OCI-LY1 (cell line): Measurements from ENCODE around the gene CASP9.
"Not testable (repeated sequence)": the region's sequence is repeated elsewhere in the genome, so short reads cannot be mapped to it uniquely, and the experiment has no call there.

Experiments
- H2AFZ ChIP-seq: fragments of 200-600 bp; sonication (generic), shearing (Covaris generic); 2 replicates; pipeline ENCODE4 v1.6.0; 2014; ENCODE audit warnings: antibody characterized with exemption, mild to moderate bottlenecking, low read length
- H3F3A ChIP-seq: fragments of 200-600 bp; sonication (generic), shearing (Covaris generic); 2 replicates; pipeline ENCODE4 v1.6.0; 2014; ENCODE audit warnings: mild to moderate bottlenecking, antibody characterized with exemption, low read length, moderate library complexity; ENCODE audit not compliant: insufficient read depth
- H3K27ac ChIP-seq: fragments of 200-600 bp; sonication (generic); 2 replicates; pipeline ENCODE4 v1.5.1; 2014; ENCODE audit warnings: low read length, mixed run types, mild to moderate bottlenecking, low read depth; ENCODE audit not compliant: poor library complexity, severe bottlenecking
- H3K27me3 ChIP-seq: fragments of 200-600 bp; sonication (generic); 2 replicates; pipeline ENCODE4 v1.6.0; 2014; ENCODE audit warnings: antibody characterized with exemption, mild to moderate bottlenecking, low read length, moderate library complexity; ENCODE audit not compliant: insufficient read depth
- H3K36me3 ChIP-seq: fragments of 200-600 bp; sonication (generic); 2 replicates; pipeline ENCODE4 v1.6.1; 2014; ENCODE audit warnings: mild to moderate bottlenecking, antibody characterized with exemption, low read length, moderate library complexity, mixed read lengths; ENCODE audit not compliant: insufficient read depth
- H3K4me1 ChIP-seq: fragments of 200-600 bp; sonication (generic); 2 replicates; pipeline ENCODE4 v1.5.1; 2014; ENCODE audit warnings: mild to moderate bottlenecking, low read length, moderate library complexity; ENCODE audit not compliant: insufficient read depth, severe bottlenecking
- H3K4me2 ChIP-seq: fragments of 200-600 bp; sonication (generic), shearing (Covaris generic); 2 replicates; pipeline ENCODE4 v1.6.1; 2014; ENCODE audit warnings: low read length
- H3K4me3 ChIP-seq: fragments of 200-600 bp; sonication (generic); 2 replicates; pipeline ENCODE4 v1.5.1; 2014; ENCODE audit warnings: low read length, low read depth, mild to moderate bottlenecking, mixed read lengths; ENCODE audit not compliant: poor library complexity, severe bottlenecking
- H3K79me2 ChIP-seq: fragments of 200-600 bp; shearing (Covaris generic); 2 replicates; pipeline ENCODE4 v1.6.1; 2016; ENCODE audit warnings: mixed run types, low read length, mixed read lengths; ENCODE audit not compliant: insufficient read depth
- H3K9ac ChIP-seq: fragments of 200-600 bp; sonication (generic), shearing (Covaris generic); 2 replicates; pipeline ENCODE4 v1.6.1; 2014; ENCODE audit warnings: mild to moderate bottlenecking, low read length, mixed read lengths
- H3K9me2 ChIP-seq: fragments of 200-600 bp; sonication (generic), shearing (Covaris generic); 2 replicates; pipeline ENCODE4 v1.6.1; 2014; ENCODE audit warnings: low read depth, mild to moderate bottlenecking, low read length, mixed read lengths
- H3K9me3 ChIP-seq: fragments of 200-600 bp; shearing (Covaris generic); 2 replicates; pipeline ENCODE4 v1.6.1; 2014; ENCODE audit warnings: low read length, mixed read lengths
- H4K20me1 ChIP-seq: fragments of 200-600 bp; sonication (generic), shearing (Covaris generic); 2 replicates; pipeline ENCODE4 v1.6.0; 2016; ENCODE audit warnings: mild to moderate bottlenecking, low read length; ENCODE audit not compliant: insufficient read depth
- EZH2 ChIP-seq: fragments of 200-600 bp; sonication (generic), shearing (Covaris generic); IDR thresholded peaks from 2 replicates; pipeline ENCODE4 v1.8.0; 2017; ENCODE audit warnings: borderline replicate concordance, mixed run types, mild to moderate bottlenecking, antibody characterized with exemption, low read length, moderate library complexity, mixed read lengths
- TF ChIP-seq, protein P1 (sequence below): fragments of 200-600 bp; sonication (generic), shearing (Covaris generic); IDR thresholded peaks from 2 replicates; pipeline ENCODE4 v1.5.1; 2017; ENCODE audit warnings: mild to moderate bottlenecking, antibody characterized with exemption, low read length, moderate library complexity, mixed read lengths

CASP9 gene

GRCh38 chr1:15522551-15522950 lies 1.5 kb downstream of the CASP9 start:
- no peak overlapping the region for H3K4me3 ChIP-seq
- H3K9me2 ChIP-seq: no peaks in the 10 kb centered on the region
- H4K20me1 ChIP-seq: no peaks in the 10 kb centered on the region
- no peak overlapping the region for H3K27ac ChIP-seq
- H3K36me3 ChIP-seq: no peaks in the 10 kb centered on the region
- no peak overlapping the region for H2AFZ ChIP-seq
- peaks cover 3% of the 10 kb centered on the region; the same call in 1 of the 2 replicates for H3K79me2 ChIP-seq
- H3K9ac ChIP-seq: no peak overlapping the region
- H3K27me3 ChIP-seq: no peaks in the 10 kb centered on the region
- no peaks in the 10 kb centered on the region for H3F3A ChIP-seq
- H3K4me1 ChIP-seq: peaks cover 22% of the 10 kb centered on the region
- no peaks in the 10 kb centered on the region for H3K9me3 ChIP-seq
- TF ChIP-seq EZH2: no peak
- TF ChIP-seq, protein P1, sequence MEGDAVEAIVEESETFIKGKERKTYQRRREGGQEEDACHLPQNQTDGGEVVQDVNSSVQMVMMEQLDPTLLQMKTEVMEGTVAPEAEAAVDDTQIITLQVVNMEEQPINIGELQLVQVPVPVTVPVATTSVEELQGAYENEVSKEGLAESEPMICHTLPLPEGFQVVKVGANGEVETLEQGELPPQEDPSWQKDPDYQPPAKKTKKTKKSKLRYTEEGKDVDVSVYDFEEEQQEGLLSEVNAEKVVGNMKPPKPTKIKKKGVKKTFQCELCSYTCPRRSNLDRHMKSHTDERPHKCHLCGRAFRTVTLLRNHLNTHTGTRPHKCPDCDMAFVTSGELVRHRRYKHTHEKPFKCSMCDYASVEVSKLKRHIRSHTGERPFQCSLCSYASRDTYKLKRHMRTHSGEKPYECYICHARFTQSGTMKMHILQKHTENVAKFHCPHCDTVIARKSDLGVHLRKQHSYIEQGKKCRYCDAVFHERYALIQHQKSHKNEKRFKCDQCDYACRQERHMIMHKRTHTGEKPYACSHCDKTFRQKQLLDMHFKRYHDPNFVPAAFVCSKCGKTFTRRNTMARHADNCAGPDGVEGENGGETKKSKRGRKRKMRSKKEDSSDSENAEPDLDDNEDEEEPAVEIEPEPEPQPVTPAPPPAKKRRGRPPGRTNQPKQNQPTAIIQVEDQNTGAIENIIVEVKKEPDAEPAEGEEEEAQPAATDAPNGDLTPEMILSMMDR: no peak
- H3K4me2 ChIP-seq: peak overlapping the region; percentile 83; the same call in 1 of the 2 replicates

DNA sequence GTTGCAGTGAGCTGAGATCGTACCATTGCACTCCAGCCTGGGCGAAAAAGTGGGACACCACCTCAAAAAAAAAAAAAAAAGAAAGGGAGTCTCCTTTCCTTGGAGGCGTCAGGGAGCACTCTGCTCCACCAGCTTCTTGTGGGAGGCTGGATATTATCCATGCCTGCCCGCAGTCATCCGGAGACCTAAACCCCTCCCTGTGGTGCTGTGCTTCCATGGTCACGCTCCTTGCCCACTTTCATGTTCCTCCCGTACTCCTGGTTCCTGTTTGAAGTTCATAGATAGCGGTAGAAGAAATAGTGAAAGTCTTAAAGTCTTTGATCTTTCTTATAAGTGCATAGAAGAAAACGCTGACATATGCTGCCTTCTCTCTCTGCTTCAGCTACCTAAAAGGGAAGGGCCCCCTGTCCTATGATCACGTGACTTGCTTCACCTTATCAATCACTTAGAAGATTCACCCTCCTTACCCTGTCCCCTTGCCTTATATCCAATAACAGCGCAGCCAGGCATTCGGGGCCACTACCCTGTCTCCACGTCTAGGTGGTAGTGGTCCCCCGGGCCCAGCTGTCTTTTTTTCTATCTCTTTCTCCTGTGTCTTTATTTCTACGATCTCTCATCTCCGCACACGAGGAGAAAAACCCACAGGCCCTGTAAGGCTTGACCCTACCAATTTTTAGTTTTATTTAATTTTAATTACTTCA lies 2.7 kb downstream of the CASP9 start:
- not testable (repeated sequence) for H4K20me1 ChIP-seq

DNA sequence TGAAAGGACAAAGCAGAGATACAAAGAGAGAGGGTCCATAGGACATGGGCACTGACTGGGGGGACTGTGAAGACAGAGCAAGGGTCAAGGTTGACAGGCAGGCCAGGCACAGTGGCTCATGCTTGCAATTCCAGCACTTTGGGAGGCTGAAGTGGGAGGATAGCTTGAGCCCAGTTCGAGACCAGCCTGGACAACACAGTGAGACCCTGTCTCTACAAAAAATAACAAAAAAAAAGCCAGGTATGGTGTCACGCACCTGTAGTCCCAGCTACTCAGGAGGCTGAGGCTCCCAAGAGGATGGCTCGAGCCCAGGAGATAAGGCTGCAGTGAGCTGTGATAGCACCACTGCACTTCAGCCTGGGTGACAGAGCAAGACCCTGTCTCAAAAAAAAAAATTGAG lies 4.4 kb downstream of the CASP9 start:
- H3K4me1 ChIP-seq: peaks cover 18% of the 10 kb centered on the region
- H2AFZ ChIP-seq: no peak overlapping the region
- H3K9me3 ChIP-seq: no peaks in the 10 kb centered on the region
- no peaks in the 10 kb centered on the region for H3K79me2 ChIP-seq
- H3K27me3 ChIP-seq: no peaks in the 10 kb centered on the region
- peaks cover 7% of the 10 kb centered on the region; the same call in 1 of the 2 replicates for H3K36me3 ChIP-seq
- no peak overlapping the region for H3K4me3 ChIP-seq
- H3K4me2 ChIP-seq: no peak overlapping the region
- TF ChIP-seq, protein P1: no peak
- TF ChIP-seq EZH2: no peak
- H3K9me2 ChIP-seq: no peaks in the 10 kb centered on the region
- H3K27ac ChIP-seq: no peak overlapping the region
- no peaks in the 10 kb centered on the region for H3F3A ChIP-seq
- H4K20me1 ChIP-seq: no peaks in the 10 kb centered on the region
- no peak overlapping the region for H3K9ac ChIP-seq

More for the DNA sequence above, 2.7 kb downstream of the CASP9 start:
- not testable (repeated sequence) for H3K9ac ChIP-seq, H3F3A ChIP-seq, H3K27ac ChIP-seq, H3K9me2 ChIP-seq, H3K4me2 ChIP-seq, H2AFZ ChIP-seq, H3K4me3 ChIP-seq, H3K27me3 ChIP-seq, H3K36me3 ChIP-seq, H3K9me3 ChIP-seq, H3K79me2 ChIP-seq
- peaks cover 18% of the 10 kb centered on the region for H3K4me1 ChIP-seq
